Measurements from ENCODE around the gene CBR3.

DNA sequence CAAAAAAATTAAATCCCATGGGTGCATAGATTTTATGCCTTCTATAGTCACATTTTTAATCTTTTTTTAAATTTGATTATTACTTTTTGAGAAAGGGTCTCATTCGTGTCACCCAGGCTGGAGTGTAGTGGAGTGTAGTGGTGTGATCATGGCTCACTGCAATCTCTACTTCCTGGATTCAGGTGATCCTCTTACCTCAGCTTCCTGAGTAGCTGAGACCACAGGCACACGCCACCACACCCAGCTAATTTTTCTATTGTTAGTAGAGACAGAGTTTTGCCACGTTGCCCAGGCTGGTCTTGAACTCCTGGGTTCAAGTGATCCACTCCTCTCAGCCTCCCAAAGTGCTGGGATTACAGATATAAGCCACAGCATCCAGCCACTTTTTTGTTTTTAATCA lies 10.4 kb downstream of the CBR3 start:
- TF ChIP-seq, protein P1, sequence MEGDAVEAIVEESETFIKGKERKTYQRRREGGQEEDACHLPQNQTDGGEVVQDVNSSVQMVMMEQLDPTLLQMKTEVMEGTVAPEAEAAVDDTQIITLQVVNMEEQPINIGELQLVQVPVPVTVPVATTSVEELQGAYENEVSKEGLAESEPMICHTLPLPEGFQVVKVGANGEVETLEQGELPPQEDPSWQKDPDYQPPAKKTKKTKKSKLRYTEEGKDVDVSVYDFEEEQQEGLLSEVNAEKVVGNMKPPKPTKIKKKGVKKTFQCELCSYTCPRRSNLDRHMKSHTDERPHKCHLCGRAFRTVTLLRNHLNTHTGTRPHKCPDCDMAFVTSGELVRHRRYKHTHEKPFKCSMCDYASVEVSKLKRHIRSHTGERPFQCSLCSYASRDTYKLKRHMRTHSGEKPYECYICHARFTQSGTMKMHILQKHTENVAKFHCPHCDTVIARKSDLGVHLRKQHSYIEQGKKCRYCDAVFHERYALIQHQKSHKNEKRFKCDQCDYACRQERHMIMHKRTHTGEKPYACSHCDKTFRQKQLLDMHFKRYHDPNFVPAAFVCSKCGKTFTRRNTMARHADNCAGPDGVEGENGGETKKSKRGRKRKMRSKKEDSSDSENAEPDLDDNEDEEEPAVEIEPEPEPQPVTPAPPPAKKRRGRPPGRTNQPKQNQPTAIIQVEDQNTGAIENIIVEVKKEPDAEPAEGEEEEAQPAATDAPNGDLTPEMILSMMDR (IDR thresholded peaks at IDR 0.05): no peak
- TF ChIP-seq EZH2 (IDR thresholded peaks at IDR 0.05; ENCODE audit: borderline replicate concordance, insufficient read depth, low read depth, low read length, poor library complexity, severe bottlenecking): no peak
